ENCODE measurements around the gene ARHGAP45. TPM values are rescaled to one million over a fixed set of nuclear protein-coding genes. Genes with fewer than 3 reads are reported as not detected.

The ARHGAP45 gene
- total RNA-seq, 6 experiments from 2014 or later = 4.2 to 10.0 (median 7.3) TPM

- WGBS (ENCODE audit: insufficient coverage, low coverage, low lambda C conversion rate, missing lambda C conversion rate) = 55% methylated on average over 4 of the region's 58 CpGs
- Histone ChIP-seq H3K4me1 (no peaks in the 10 kb centered on the region), H3K36me3 (peaks cover 0 to 7% (median 4%) of the 10 kb centered on the region in 4 donors), H3K27ac (peak overlapping the region; percentile 51 to 92 (median 87)), H3K4me3 (peak overlapping the region; percentile 75 to 89 (median 79)), H3K27me3 (no peaks in the 10 kb centered on the region), H3K9me3 (no peaks in the 10 kb centered on the region)
- no peak for TF ChIP-seq POLR2A (IDR thresholded peaks at IDR 0.05)
- no peak for TF ChIP-seq CTCF (IDR thresholded peaks at IDR 0.05)
- ATAC-seq = peak; percentile 17 to 33 (median 23)
- intact Hi-C loops (cut with DNase I) = no loop called here
- no peak for DNase-seq
These were observed 38.7 kb upstream of the ARHGAP45 start for GRCh38 chr19:1028062-1028926.

GRCh38 chr19:1032264-1032867 lies 34.6 kb upstream of the ARHGAP45 start:
- no peaks in the 10 kb centered on the region for H3K4me1 ChIP-seq
- no peak for ATAC-seq
- intact Hi-C loops (cut with DNase I) = no loop called here
- no peaks in the 10 kb centered on the region for H3K9me3 ChIP-seq
- no peak overlapping the region for H3K27ac ChIP-seq
- 78% methylated on average over 6 of the region's 20 CpGs for WGBS (ENCODE audit: insufficient coverage, low coverage, low lambda C conversion rate, missing lambda C conversion rate)
- no peak for TF ChIP-seq POLR2A (IDR thresholded peaks at IDR 0.05)
- DNase-seq = no peak
- H3K4me3 ChIP-seq = no peak overlapping the region
- no peaks in the 10 kb centered on the region for H3K27me3 ChIP-seq
- H3K36me3 ChIP-seq = peaks cover 0 to 7% (median 4%) of the 10 kb centered on the region in 4 donors

GRCh38 chr19:1035998-1036621 lies 30.9 kb upstream of the ARHGAP45 start:
- H3K27me3 ChIP-seq = no peaks in the 10 kb centered on the region
- ATAC-seq (no peak), DNase-seq (peak in 1 of 3 donors; percentile 18)
- intact Hi-C loops (cut with DNase I) = no loop called here
- H3K27ac ChIP-seq = no peak overlapping the region
- no peak overlapping the region for H3K4me3 ChIP-seq
- no peaks in the 10 kb centered on the region for H3K9me3 ChIP-seq
- WGBS (ENCODE audit: insufficient coverage, low coverage, low lambda C conversion rate, missing lambda C conversion rate) = 78% methylated on average over 9 of the region's 29 CpGs
- TF ChIP-seq POLR2A (IDR thresholded peaks at IDR 0.05) = no peak
- no peak for TF ChIP-seq CTCF (IDR thresholded peaks at IDR 0.05)
- H3K36me3 ChIP-seq = peaks cover 0 to 7% (median 4%) of the 10 kb centered on the region in 4 donors
- H3K4me1 ChIP-seq = peaks cover 0 to 10% (median 3%) of the 10 kb centered on the region in 4 donors

- peak in 2 of 3 donors; percentile 30 to 60 for DNase-seq
These were observed 29.3 kb upstream of the ARHGAP45 start for GRCh38 chr19:1037621-1038064.

More at GRCh38 chr19:1037621-1038064, 29.3 kb upstream of the ARHGAP45 start:
- TF ChIP-seq POLR2A (IDR thresholded peaks at IDR 0.05) (no peak), CTCF (IDR thresholded peaks at IDR 0.05) (no peak)
- no peak overlapping the region for H3K4me3 ChIP-seq
- intact Hi-C loops (cut with DNase I) = no loop called here
- no peaks in the 10 kb centered on the region for H3K27me3 ChIP-seq
- ATAC-seq = no peak
- peaks cover 0 to 3% (median 1%) of the 10 kb centered on the region in 4 donors for H3K36me3 ChIP-seq
- peak overlapping the region in 2 of 3 donors; percentile 26 to 37 for H3K27ac ChIP-seq
- H3K9me3 ChIP-seq = no peaks in the 10 kb centered on the region
- WGBS (ENCODE audit: insufficient coverage, low coverage, low lambda C conversion rate, missing lambda C conversion rate) = 70% methylated on average over 2 of the region's 22 CpGs
- H3K4me1 ChIP-seq = peaks cover 0 to 10% (median 3%) of the 10 kb centered on the region in 4 donors

Measured in right lobe of liver (tissue), 6 donors.